Epithelial cell of esophagus (primary cell): ENCODE results near the gene RBPMS2.

ENCODE experiments used
- DNase-seq: peaks from one replicate; pipeline ENCODE4 v3.0.0; 2010; ENCODE audit warnings: low read depth
- H3K4me3 ChIP-seq: 2 replicates; pipeline ENCODE4 v1.5.1; 2011; ENCODE audit warnings: mild to moderate bottlenecking, low read length, control low read depth
- TF ChIP-seq, protein P1 (sequence below): IDR thresholded peaks from 2 replicates; pipeline ENCODE4 v1.5.1; 2011; ENCODE audit warnings: low read depth, mild to moderate bottlenecking, low read length, control low read depth, inconsistent platforms; ENCODE audit not compliant: insufficient read depth; ENCODE audit errors: missing control alignments

Gene RBPMS2

GRCh38 chr15:64754663-64755426 is 20.5 kb downstream of the RBPMS2 start:
- no peak for DNase-seq
- TF ChIP-seq, protein P1, sequence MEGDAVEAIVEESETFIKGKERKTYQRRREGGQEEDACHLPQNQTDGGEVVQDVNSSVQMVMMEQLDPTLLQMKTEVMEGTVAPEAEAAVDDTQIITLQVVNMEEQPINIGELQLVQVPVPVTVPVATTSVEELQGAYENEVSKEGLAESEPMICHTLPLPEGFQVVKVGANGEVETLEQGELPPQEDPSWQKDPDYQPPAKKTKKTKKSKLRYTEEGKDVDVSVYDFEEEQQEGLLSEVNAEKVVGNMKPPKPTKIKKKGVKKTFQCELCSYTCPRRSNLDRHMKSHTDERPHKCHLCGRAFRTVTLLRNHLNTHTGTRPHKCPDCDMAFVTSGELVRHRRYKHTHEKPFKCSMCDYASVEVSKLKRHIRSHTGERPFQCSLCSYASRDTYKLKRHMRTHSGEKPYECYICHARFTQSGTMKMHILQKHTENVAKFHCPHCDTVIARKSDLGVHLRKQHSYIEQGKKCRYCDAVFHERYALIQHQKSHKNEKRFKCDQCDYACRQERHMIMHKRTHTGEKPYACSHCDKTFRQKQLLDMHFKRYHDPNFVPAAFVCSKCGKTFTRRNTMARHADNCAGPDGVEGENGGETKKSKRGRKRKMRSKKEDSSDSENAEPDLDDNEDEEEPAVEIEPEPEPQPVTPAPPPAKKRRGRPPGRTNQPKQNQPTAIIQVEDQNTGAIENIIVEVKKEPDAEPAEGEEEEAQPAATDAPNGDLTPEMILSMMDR, result no peak
- no peak overlapping the region for H3K4me3 ChIP-seq

DNA sequence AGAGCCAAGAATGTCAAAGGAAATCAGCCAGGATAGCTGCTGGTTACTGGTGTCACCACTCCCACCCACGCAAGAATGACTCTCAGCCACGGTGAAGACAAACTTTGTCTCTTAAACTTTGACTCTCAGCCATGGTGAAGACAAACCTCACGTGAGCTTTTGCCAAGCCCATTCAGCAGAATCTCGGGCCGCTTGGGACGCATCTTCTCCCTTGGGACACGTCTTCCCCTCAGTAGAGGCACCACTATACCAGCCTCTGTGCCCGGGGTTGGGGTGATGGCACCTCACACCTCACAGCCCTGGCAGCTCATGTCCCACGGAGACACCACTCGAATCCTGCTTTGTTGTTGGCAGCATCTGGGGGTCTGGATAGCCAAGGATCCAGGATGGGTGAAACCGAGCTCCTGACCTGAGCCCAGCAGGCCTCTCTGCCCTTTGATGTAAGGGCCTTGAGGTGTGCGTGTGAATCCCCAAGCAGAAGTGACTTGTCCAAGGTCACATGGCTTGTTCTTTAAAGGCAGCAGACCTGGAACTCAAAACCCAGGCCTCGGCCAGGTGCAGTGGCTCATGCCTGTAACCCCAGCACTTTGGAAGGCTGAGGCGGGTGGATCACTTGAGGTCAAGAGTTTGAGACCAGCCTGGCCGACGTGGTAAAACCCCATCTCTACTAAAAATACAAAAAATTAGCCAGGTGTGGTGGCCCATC is 21.8 kb downstream of the RBPMS2 start:
- H3K4me3 ChIP-seq, result no peak overlapping the region
- TF ChIP-seq, protein P1, result no peak
- no peak for DNase-seq

- no peak for DNase-seq
- no peak overlapping the region for H3K4me3 ChIP-seq
- TF ChIP-seq, protein P1, result no peak
These were observed 23.9 kb downstream of the RBPMS2 start for GRCh38 chr15:64751464-64751863.

DNA sequence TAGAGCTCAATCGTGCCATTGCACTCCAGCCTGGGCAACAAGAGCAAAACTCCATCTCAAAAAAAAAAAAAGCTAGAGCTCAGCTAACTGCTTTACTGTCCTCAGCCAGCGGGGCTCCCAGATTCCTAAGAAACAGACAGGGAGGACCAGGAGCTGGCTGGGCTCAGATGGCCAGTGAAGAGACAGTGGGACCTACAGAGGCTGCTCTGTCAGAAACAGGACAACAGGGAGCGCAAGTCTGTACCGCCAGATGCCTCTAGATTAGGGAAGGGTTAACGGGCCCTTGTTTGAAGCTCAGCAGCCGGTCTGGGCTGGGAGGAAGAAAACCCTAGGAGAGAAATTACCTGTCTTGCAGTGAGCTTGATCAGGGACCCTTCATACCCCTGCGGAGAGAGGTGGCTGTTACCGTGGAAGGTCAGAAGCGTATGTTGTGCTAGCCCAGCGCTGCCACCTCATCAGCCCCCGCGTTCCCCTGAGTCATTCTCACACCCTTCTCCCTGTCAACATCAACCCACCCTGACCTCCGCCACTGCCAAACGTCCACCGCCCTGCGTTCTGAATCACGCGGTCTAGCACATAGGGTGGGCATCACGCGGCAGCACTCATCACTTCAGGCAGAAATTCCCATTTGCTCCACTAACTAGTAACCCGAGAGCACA is 25.3 kb downstream of the RBPMS2 start:
- no peak for DNase-seq
- H3K4me3 ChIP-seq, result no peak overlapping the region
- TF ChIP-seq, protein P1, result no peak

DNA sequence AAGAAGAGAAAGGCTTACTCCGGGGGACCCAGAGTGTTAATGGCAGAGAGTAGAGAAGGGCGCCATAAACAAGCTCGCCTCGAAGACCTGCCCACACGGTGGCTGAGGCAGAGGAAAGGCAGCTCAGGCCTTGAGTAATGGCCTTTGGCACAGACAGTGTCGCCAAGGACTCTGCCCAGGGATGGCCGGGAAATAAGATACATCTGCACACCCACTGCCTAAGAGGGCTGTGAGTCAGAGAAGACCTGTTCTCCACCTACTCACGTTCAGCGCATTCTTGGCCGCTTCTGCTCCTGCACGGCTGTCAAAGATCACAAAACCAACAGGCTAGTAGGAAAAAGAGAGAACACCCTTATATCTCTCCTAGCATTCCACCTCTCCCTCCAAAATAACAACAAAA is 26.2 kb downstream of the RBPMS2 start:
- peak; percentile 56 for DNase-seq
- no peak overlapping the region for H3K4me3 ChIP-seq
- TF ChIP-seq, protein P1, result no peak

- TF ChIP-seq, protein P1, result no peak
- no peak overlapping the region for H3K4me3 ChIP-seq
- no peak for DNase-seq
These were observed 27.1 kb downstream of the RBPMS2 start for GRCh38 chr15:64748251-64748650.

DNA sequence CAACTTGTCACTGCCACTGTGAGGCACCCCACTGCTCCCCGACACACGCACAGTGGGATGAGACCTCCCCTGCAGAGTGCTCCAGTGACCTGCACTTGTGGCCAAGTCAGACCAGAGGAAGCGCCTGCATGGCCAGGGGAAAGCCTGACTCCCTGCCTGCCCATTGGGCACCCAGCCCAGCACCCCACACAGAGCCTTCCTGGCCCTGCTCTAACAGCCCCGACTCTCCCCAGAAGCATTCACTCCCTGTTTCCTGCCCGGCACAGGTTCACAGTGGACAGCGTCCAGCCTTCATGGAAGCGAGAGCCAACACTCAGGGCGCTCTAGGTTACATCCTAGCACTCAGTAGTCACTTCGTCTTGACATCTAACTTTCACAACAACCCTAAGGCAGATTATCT is 27.8 kb downstream of the RBPMS2 start:
- no peak overlapping the region for H3K4me3 ChIP-seq
- TF ChIP-seq, protein P1, result no peak
- DNase-seq, result no peak
